Measurements from ENCODE around the gene RAB1B. TPM values are rescaled to one million over a fixed set of nuclear protein-coding genes. Genes with fewer than 3 reads are reported as not detected.

The RAB1B gene
- total and polyA plus RNA-seq, 2 experiments from 2014 or later = 86.7 to 146 TPM

DNA sequence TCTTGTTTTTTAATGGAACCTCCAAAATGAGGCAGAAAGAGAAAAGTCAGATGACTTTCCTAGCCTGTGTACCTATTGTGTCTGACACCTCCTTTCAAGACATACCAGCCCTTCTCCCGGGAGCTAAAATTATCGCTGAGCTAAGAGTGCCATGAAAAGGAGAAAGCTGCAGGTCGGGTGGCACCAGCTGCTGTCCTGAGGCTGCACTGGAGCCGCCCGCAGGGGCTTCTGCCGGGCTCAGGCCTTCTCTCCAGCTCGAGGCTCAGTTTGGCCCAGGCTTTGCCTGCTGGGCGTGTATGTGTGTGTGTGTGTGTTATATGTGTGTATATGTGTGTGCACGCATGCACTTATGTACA, 27.7 kb upstream of the RAB1B start:
- WGBS, 2 experiments (ENCODE audit: low coverage in 1 of 2, low lambda C conversion rate in 2 of 2, missing lambda C conversion rate in 2 of 2) = 87 to 90% methylated on average over 9 of the region's 9 CpGs
- no peaks in the 10 kb centered on the region for H3K4me1 ChIP-seq (ENCODE audit: insufficient read depth)
- no peaks in the 10 kb centered on the region for H3K9me3 ChIP-seq (ENCODE audit: low read depth)
- no peaks in the 10 kb centered on the region for H3K27me3 ChIP-seq (replicated peaks; ENCODE audit: insufficient read depth)
- H3K9ac ChIP-seq = no peak overlapping the region
- H3K27ac ChIP-seq = no peak overlapping the region
- in situ Hi-C loops (cut with MboI) = no loop called here
- no peaks in the 10 kb centered on the region for H3K9me2 ChIP-seq (ENCODE audit: insufficient read depth)
- no peak for DNase-seq
- no peaks in the 10 kb centered on the region for H3F3A ChIP-seq (ENCODE audit: insufficient read depth)
- no peak overlapping the region for H3K4me3 ChIP-seq
- no peak overlapping the region for H2AFZ ChIP-seq
- TF ChIP-seq EZH2phosphoT487 (IDR thresholded peaks at IDR 0.05; ENCODE audit: insufficient read depth, low read depth) (no peak), EZH2 (IDR thresholded peaks at IDR 0.05; ENCODE audit: insufficient read depth, poor library complexity, severe bottlenecking) (no peak)
- no peaks in the 10 kb centered on the region for H4K20me1 ChIP-seq (ENCODE audit: insufficient read depth)
- peaks cover 8% of the 10 kb centered on the region; the same call in 1 of the 2 replicates for H3K36me3 ChIP-seq (ENCODE audit: low read depth)
- no peaks in the 10 kb centered on the region for H3K79me2 ChIP-seq (ENCODE audit: insufficient read depth)
- no peak overlapping the region for H3K4me2 ChIP-seq (ENCODE audit: unreplicated experiment)

DNA sequence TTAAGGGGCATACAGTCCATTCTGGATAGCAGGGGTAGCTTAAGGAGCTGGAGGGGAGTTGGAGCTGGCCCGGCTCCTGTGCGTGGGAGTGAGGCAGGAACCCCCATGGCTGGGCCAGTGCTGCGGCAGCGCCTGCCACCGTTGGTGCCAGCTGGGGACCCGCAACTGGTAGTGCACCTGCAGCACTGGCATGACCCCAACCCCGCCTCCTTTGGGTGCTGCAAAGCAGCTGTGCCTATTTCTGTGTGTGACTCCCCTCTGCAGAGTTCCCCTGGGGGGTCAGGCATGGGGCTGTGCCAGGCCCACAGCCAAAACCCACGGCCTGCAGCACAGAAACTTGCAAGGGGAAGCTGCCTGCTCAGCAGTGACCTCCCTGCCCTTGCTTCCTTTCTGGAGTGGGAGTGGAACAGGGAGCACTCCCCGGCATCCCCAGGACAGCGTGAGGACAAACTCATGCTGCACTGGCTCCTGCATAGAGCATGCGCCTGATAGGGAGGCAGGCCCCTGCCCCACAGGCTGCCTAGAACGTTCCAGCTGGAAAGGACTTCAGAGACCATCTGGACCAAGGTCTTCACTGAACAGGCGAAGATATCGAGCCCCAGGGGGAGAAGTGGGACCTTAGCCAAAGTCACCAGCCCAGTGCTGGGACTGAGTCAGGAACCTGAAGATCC, 26.2 kb upstream of the RAB1B start:
- in situ Hi-C loops (cut with MboI) = no loop called here

DNA sequence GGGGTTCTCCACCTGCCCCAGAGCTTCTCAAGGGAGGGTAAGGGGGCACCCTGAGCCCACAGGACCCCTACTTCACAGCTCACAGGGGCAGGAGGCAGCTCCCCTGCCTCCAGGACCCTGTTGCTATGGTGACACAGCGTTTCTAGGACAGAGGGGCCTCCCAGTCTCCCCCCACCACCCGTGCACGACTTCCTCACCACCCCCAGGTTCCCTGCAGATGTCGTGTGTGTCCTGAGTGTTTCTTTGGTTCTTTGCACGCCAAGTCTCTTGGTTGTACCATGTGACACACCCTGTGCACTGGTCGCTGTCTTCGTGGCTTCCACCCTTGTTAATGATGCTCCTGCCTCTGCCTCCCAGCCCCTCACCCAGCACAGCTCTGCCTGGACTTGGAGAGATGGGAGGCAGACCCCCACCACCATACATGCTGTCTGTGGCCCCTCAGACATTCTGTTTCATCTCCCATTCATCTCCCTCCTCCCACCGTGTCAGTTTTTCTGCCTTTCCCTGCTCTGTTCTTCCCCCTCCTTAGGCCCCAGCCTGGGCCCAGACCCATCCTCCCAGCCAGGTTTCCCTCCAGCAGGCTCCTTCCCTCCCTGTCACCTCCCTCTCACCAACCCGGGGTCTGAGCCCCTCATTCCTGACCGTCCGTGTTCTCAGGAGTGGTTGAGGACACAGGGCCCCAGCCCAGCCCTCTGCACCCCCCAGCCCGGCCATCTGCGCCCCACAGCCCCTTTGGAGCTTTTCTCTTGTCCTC, 24.5 kb upstream of the RAB1B start:
- no peak overlapping the region for H3K27ac ChIP-seq
- H3K4me1 ChIP-seq (ENCODE audit: insufficient read depth) = no peaks in the 10 kb centered on the region
- H3K27me3 ChIP-seq (replicated peaks; ENCODE audit: insufficient read depth) = no peaks in the 10 kb centered on the region
- 60 to 63% methylated on average over 13 of the region's 13 CpGs for WGBS, 2 experiments (ENCODE audit: low coverage in 1 of 2, low lambda C conversion rate in 2 of 2, missing lambda C conversion rate in 2 of 2)
- no peak for DNase-seq
- no peak overlapping the region for H3K4me2 ChIP-seq (ENCODE audit: unreplicated experiment)
- in situ Hi-C loops (cut with MboI) = no loop called here
- H3K9me3 ChIP-seq (ENCODE audit: low read depth) = no peaks in the 10 kb centered on the region
- H4K20me1 ChIP-seq (ENCODE audit: insufficient read depth) = no peaks in the 10 kb centered on the region
- H3K36me3 ChIP-seq (ENCODE audit: low read depth) = peaks cover 3% of the 10 kb centered on the region; the same call in 1 of the 2 replicates
- H3K79me2 ChIP-seq (ENCODE audit: insufficient read depth) = no peaks in the 10 kb centered on the region
- no peaks in the 10 kb centered on the region for H3K9me2 ChIP-seq (ENCODE audit: insufficient read depth)
- H3K9ac ChIP-seq = no peak overlapping the region
- H3K4me3 ChIP-seq = no peak overlapping the region
- H3F3A ChIP-seq (ENCODE audit: insufficient read depth) = no peaks in the 10 kb centered on the region
- no peak overlapping the region for H2AFZ ChIP-seq
- TF ChIP-seq EZH2phosphoT487 (IDR thresholded peaks at IDR 0.05; ENCODE audit: insufficient read depth, low read depth) = no peak

More for the DNA sequence above, 26.2 kb upstream of the RAB1B start:
- H3K4me2 ChIP-seq (ENCODE audit: unreplicated experiment) = no peak overlapping the region
- H3K79me2 ChIP-seq (ENCODE audit: insufficient read depth) = no peaks in the 10 kb centered on the region
- H4K20me1 ChIP-seq (ENCODE audit: insufficient read depth) = no peaks in the 10 kb centered on the region
- 85 to 91% methylated on average over 14 of the region's 14 CpGs for WGBS, 2 experiments (ENCODE audit: low coverage in 1 of 2, low lambda C conversion rate in 2 of 2, missing lambda C conversion rate in 2 of 2)
- peaks cover 8% of the 10 kb centered on the region; the same call in 1 of the 2 replicates for H3K36me3 ChIP-seq (ENCODE audit: low read depth)
- TF ChIP-seq EZH2phosphoT487 (IDR thresholded peaks at IDR 0.05; ENCODE audit: insufficient read depth, low read depth) (no peak), EZH2 (IDR thresholded peaks at IDR 0.05; ENCODE audit: insufficient read depth, poor library complexity, severe bottlenecking) (no peak)
- no peak overlapping the region for H3K4me3 ChIP-seq
- no peaks in the 10 kb centered on the region for H3K9me2 ChIP-seq (ENCODE audit: insufficient read depth)
- H3K9ac ChIP-seq = no peak overlapping the region
- no peaks in the 10 kb centered on the region for H3K27me3 ChIP-seq (replicated peaks; ENCODE audit: insufficient read depth)
- no peaks in the 10 kb centered on the region for H3K9me3 ChIP-seq (ENCODE audit: low read depth)
- no peak overlapping the region for H2AFZ ChIP-seq
- no peaks in the 10 kb centered on the region for H3K4me1 ChIP-seq (ENCODE audit: insufficient read depth)
- no peak for DNase-seq
- H3F3A ChIP-seq (ENCODE audit: insufficient read depth) = no peaks in the 10 kb centered on the region
- H3K27ac ChIP-seq = no peak overlapping the region

DNA sequence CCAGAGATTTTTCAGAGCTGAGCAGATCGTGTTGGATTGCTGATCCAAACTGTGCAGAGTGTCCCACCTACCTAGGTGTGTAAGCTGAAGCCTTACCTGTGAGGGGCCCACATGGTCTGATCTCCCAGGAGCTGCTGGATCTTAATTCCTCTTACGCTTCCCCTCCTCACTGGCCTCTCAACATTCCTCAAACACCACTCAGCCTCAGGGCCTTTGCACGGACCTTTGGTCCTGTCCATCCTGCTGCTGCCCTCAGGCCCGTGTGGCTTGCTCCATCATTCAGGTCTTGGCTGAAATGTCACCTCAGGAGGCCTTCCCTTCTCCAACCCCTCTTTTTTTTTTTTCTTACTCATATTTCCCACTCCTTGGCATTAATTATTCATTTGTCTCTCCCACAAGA, 21.1 kb upstream of the RAB1B start:
- Histone ChIP-seq H3K4me2 (ENCODE audit: unreplicated experiment) (no peak overlapping the region), H3F3A (ENCODE audit: insufficient read depth) (no peaks in the 10 kb centered on the region), H3K9me3 (ENCODE audit: low read depth) (no peaks in the 10 kb centered on the region), H3K27ac (no peak overlapping the region), H4K20me1 (ENCODE audit: insufficient read depth) (no peaks in the 10 kb centered on the region), H3K36me3 (ENCODE audit: low read depth) (no peaks in the 10 kb centered on the region), H3K9me2 (ENCODE audit: insufficient read depth) (no peaks in the 10 kb centered on the region), H2AFZ (no peak overlapping the region), H3K27me3 (replicated peaks; ENCODE audit: insufficient read depth) (no peaks in the 10 kb centered on the region), H3K4me3 (no peak overlapping the region), H3K79me2 (ENCODE audit: insufficient read depth) (no peaks in the 10 kb centered on the region), H3K9ac (no peak overlapping the region), H3K4me1 (ENCODE audit: insufficient read depth) (no peaks in the 10 kb centered on the region)
- TF ChIP-seq EZH2 (IDR thresholded peaks at IDR 0.05; ENCODE audit: insufficient read depth, poor library complexity, severe bottlenecking) = no peak
- DNase-seq = no peak
- 73 to 76% methylated on average over 4 of the region's 4 CpGs for WGBS, 2 experiments (ENCODE audit: low coverage in 1 of 2, low lambda C conversion rate in 2 of 2, missing lambda C conversion rate in 2 of 2)
- in situ Hi-C loops (cut with MboI) = no loop called here

Measured in GM23248 (cell line).